IMR-90 (cell line): ENCODE measurements around the gene AMDHD2. TPM values are rescaled to one million over a fixed set of nuclear protein-coding genes. Genes with fewer than 3 reads are reported as not detected.
"Not testable (repeated sequence)": the region's sequence is repeated elsewhere in the genome, so short reads cannot be mapped to it uniquely, and the experiment has no call there.

Experiments used
- ATAC-seq: fragments of 200-7000 bp; cut with Tn5 transposase; 2 replicates; pipeline ENCODE4 v1.9.1; 2020; ENCODE audit warnings: low read depth, mild to moderate bottlenecking, moderate library complexity
- BruUV-seq: library from RNA; stranded (reverse); fragments of 400-500 nt; replicated peaks from 2 replicates; lab custom pipeline; 2021; lab: Mats Ljungman, UMichigan
- CTCF ChIA-PET: fragments of 300-600 bp; formaldehyde crosslinking; extraction: SDS; loops from one replicate; lab custom pipeline; 2021; ENCODE audit warnings: antibody characterized with exemption; lab: Yijun Ruan, JAX
- POLR2A ChIA-PET: fragments of 300-600 bp; sonication (Branson Sonifier 250); formaldehyde crosslinking; loops from one replicate; lab custom pipeline; 2022; ENCODE audit warnings: antibody characterized with exemption; ENCODE audit not compliant: unreplicated experiment; lab: Charles Lee
- DNase-seq: peaks from one replicate; pipeline ENCODE4 v3.0.0; 2013
- H2AFZ ChIP-seq: replicated peaks from 2 replicates; pipeline ENCODE3; 2013; ENCODE audit warnings: low read length, mild to moderate bottlenecking; ENCODE audit not compliant: poor library complexity
- H2AK5ac ChIP-seq: 2 replicates; pipeline ENCODE4 v1.6.1; 2013; ENCODE audit warnings: low read depth, low read length, inconsistent platforms
- H2AK9ac ChIP-seq: replicated peaks from 2 replicates; pipeline ENCODE3; 2013; ENCODE audit warnings: mild to moderate bottlenecking, low read depth, low read length, moderate library complexity; ENCODE audit not compliant: poor library complexity
- H2BK120ac ChIP-seq: 2 replicates; pipeline ENCODE4 v1.6.1; 2013; ENCODE audit warnings: low read depth, low read length, inconsistent platforms
- H2BK15ac ChIP-seq: 3 replicates; pipeline ENCODE4 v1.6.1; 2013; ENCODE audit warnings: low read depth, low read length, inconsistent platforms
- H2BK20ac ChIP-seq: 2 replicates; pipeline ENCODE4 v1.6.1; 2013; ENCODE audit warnings: low read depth, mild to moderate bottlenecking, inconsistent platforms, low read length, moderate library complexity
- H2BK5ac ChIP-seq: 2 replicates; pipeline ENCODE4 v1.6.1; 2013; ENCODE audit warnings: mild to moderate bottlenecking, low read depth, low read length, inconsistent platforms; ENCODE audit not compliant: poor library complexity, severe bottlenecking
- H3K14ac ChIP-seq: replicated peaks from 2 replicates; pipeline ENCODE4 v1.6.1; 2013; ENCODE audit warnings: low read depth, low read length, inconsistent platforms
- H3K18ac ChIP-seq: 2 replicates; pipeline ENCODE4 v1.6.1; 2013; ENCODE audit warnings: low read depth, low read length, control low read depth
- H3K23ac ChIP-seq: 2 replicates; pipeline ENCODE4 v1.6.1; 2013; ENCODE audit warnings: low read depth, low read length, inconsistent platforms
- H3K27ac ChIP-seq: 2 replicates; pipeline ENCODE4 v1.5.1; 2013; ENCODE audit warnings: mild to moderate bottlenecking, control low read depth, low read length; ENCODE audit not compliant: insufficient read depth
- H3K27me3 ChIP-seq: 2 replicates; pipeline ENCODE4 v1.6.1; 2013; ENCODE audit warnings: low read length; ENCODE audit not compliant: control insufficient read depth, insufficient read depth
- H3K36me3 ChIP-seq: 2 replicates; pipeline ENCODE4 v1.6.1; 2013; ENCODE audit warnings: low read length, mixed read lengths; ENCODE audit not compliant: control insufficient read depth, insufficient read depth
- H3K4ac ChIP-seq: 2 replicates; pipeline ENCODE4 v1.6.1; 2013; ENCODE audit warnings: low read depth, low read length, inconsistent platforms
- H3K4me1 ChIP-seq: 2 replicates; pipeline ENCODE4 v1.6.1; 2013; ENCODE audit warnings: low read length, mixed read lengths; ENCODE audit not compliant: control insufficient read depth, insufficient read depth
- H3K4me2 ChIP-seq: 2 replicates; pipeline ENCODE4 v1.6.1; 2013; ENCODE audit warnings: low read depth, mild to moderate bottlenecking, control low read depth, low read length, moderate library complexity
- H3K4me3 ChIP-seq: 2 replicates; pipeline ENCODE4 v1.5.1; 2013; ENCODE audit warnings: low read depth, mild to moderate bottlenecking, control low read depth, low read length, moderate library complexity; ENCODE audit not compliant: insufficient read depth
- H3K56ac ChIP-seq: 2 replicates; pipeline ENCODE4 v1.6.1; 2013; ENCODE audit warnings: low read length, inconsistent platforms; ENCODE audit not compliant: insufficient read depth; ENCODE audit errors: extremely low read depth
- H3K79me1 ChIP-seq, 2 experiments: 2 replicates each; pipeline ENCODE4 v1.6.1; 2013; ENCODE audit warnings: low read length in 2 of 2, inconsistent platforms in 1 of 2, low read depth in 1 of 2
- H3K9ac ChIP-seq: 2 replicates; pipeline ENCODE4 v1.6.1; 2013; ENCODE audit warnings: low read depth, low read length, control low read depth
- H3K9me1 ChIP-seq: 2 replicates; pipeline ENCODE4 v1.6.1; 2013; ENCODE audit warnings: low read length, inconsistent platforms; ENCODE audit not compliant: insufficient read depth
- H3K9me3 ChIP-seq: 2 replicates; pipeline ENCODE4 v1.6.1; 2013; ENCODE audit warnings: low read length; ENCODE audit not compliant: control insufficient read depth, insufficient read depth
- H4K20me1 ChIP-seq: 2 replicates; pipeline ENCODE4 v1.6.1; 2013; ENCODE audit warnings: low read length, inconsistent platforms; ENCODE audit not compliant: insufficient read depth
- H4K5ac ChIP-seq: 2 replicates; pipeline ENCODE4 v1.6.1; 2013; ENCODE audit warnings: mild to moderate bottlenecking, low read depth, low read length, control low read depth
- H4K8ac ChIP-seq, 2 experiments: 2 replicates each; pipeline ENCODE4 v1.6.1; 2013; ENCODE audit warnings: low read depth in 2 of 2, low read length in 2 of 2, control low read depth in 1 of 2, inconsistent platforms in 1 of 2
- H4K91ac ChIP-seq: 2 replicates; pipeline ENCODE4 v1.6.1; 2013; ENCODE audit warnings: low read depth, low read length, inconsistent platforms; ENCODE audit not compliant: insufficient read depth
- WGBS, 2 experiments: methylation state at CpG; one replicate each; pipeline versions ENCODE4 v1.1.5 to v1.1.7; 2013; ENCODE audit warnings: missing lambda C conversion rate in 2 of 2; ENCODE audit not compliant: insufficient read length in 1 of 2; ENCODE audit errors: extremely low coverage in 2 of 2; 5-methylcytosine and 5-hydroxymethylcytosine counted together
- dilution Hi-C: fragments of 300-500 bp; cut with HindIII; formaldehyde crosslinking; loops from one replicate; pipeline ENCODE4 v1.14.3; 2018; ENCODE audit warnings: low sequenced_read_pairs; ENCODE audit not compliant: unreplicated experiment
- in situ Hi-C: fragments of 300-500 bp; cut with MboI; formaldehyde crosslinking; loops from 3 replicates; pipeline ENCODE4 v1.14.3; 2019; ENCODE audit warnings: low sequenced_read_pairs, inconsistent platforms, mixed read lengths
- intact Hi-C: fragments of 100-400 bp; cut with micrococcal nuclease; formaldehyde crosslinking; loops from 2 replicates; pipeline ENCODE4 v1.10.0; 2022
- polyA plus RNA-seq, 3 experiments: library from polyadenylated mRNA; depleted of rRNA; stranded (reverse); fragments of >200 nt; gene quantifications; 2 replicates each; pipeline ENCODE4 v1.2.3, GENCODE V29; 2012; ENCODE audit warnings: low replicate concordance in 1 of 3
- total RNA-seq: library from RNA; depleted of rRNA; stranded (reverse); fragments of >200 nt; gene quantifications from 2 replicates; pipeline ENCODE4 v1.2.3, GENCODE V29; 2012

AMDHD2 gene
- total and polyA plus RNA-seq, 2 of the 4 experiments (the other 2 are of a cell fraction), result 10.6 to 30.3 TPM

GRCh38 chr16:2550283-2550878, 30.2 kb downstream of the AMDHD2 start:
- H4K5ac ChIP-seq, H3K27ac ChIP-seq, H3K14ac ChIP-seq, H3K9ac ChIP-seq, H3K36me3 ChIP-seq, BruUV-seq, DNase-seq, H2AFZ ChIP-seq, in situ Hi-C loops, H3K23ac ChIP-seq, H2BK120ac ChIP-seq, H4K8ac ChIP-seq, H4K20me1 ChIP-seq, ATAC-seq, H4K91ac ChIP-seq, H3K56ac ChIP-seq, H3K27me3 ChIP-seq, H3K4me2 ChIP-seq, CTCF ChIA-PET, intact Hi-C loops, H3K9me3 ChIP-seq, H2BK5ac ChIP-seq, H3K4me1 ChIP-seq, H3K9me1 ChIP-seq, H2AK9ac ChIP-seq, POLR2A ChIA-PET, H2BK20ac ChIP-seq, H3K4ac ChIP-seq, H3K4me3 ChIP-seq, H2BK15ac ChIP-seq, H3K18ac ChIP-seq, H2AK5ac ChIP-seq, dilution Hi-C loops: not testable (repeated sequence)
- WGBS, 2 experiments, result no CpG with 5 or more reads among the region's 14 CpGs
- H3K79me1 ChIP-seq, result peaks cover 0 to 20% of the 10 kb centered on the region in 2 experiments; a peak in 2 of 4 replicates
